SU-DHL-6 (cell line): Measurements from ENCODE around the gene SORL1.

Experiments used
- H2AFZ ChIP-seq: fragments of 200-600 bp; sonication (generic); 2 replicates; pipeline ENCODE4 v1.6.1; 2014; ENCODE audit warnings: low read depth, mild to moderate bottlenecking, moderate library complexity, mixed read lengths, antibody characterized with exemption, low read length; ENCODE audit not compliant: severe bottlenecking
- H3F3A ChIP-seq: fragments of 200-600 bp; shearing (Covaris generic); 2 replicates; pipeline ENCODE4 v1.6.0; 2016; ENCODE audit warnings: antibody characterized with exemption, mild to moderate bottlenecking; ENCODE audit not compliant: insufficient read depth
- H3K27ac ChIP-seq: fragments of 200-600 bp; sonication (generic); 2 replicates; pipeline ENCODE4 v1.5.1; 2016; ENCODE audit warnings: low read depth, mild to moderate bottlenecking, low read length, moderate library complexity, mixed read lengths
- H3K27me3 ChIP-seq: fragments of 200-600 bp; sonication (generic), shearing (Covaris generic); 2 replicates; pipeline ENCODE4 v1.6.0; 2014; ENCODE audit warnings: mild to moderate bottlenecking, low read length
- H3K36me3 ChIP-seq: fragments of 200-600 bp; sonication (generic); 2 replicates; pipeline ENCODE4 v1.6.1; 2014; ENCODE audit warnings: mild to moderate bottlenecking, low read length, mixed read lengths
- H3K4me2 ChIP-seq: fragments of 300-600, 200-600 bp; shearing (Covaris generic), sonication (generic); 2 replicates; pipeline ENCODE4 v1.6.0; 2014; ENCODE audit warnings: low read length, low read depth, mild to moderate bottlenecking; ENCODE audit not compliant: poor library complexity, severe bottlenecking
- H3K4me3 ChIP-seq: fragments of 200-600 bp; sonication (generic); 2 replicates; pipeline ENCODE4 v1.5.1; 2014; ENCODE audit warnings: antibody characterized with exemption, low read length, mild to moderate bottlenecking, mixed read lengths; ENCODE audit not compliant: insufficient read depth, poor library complexity, severe bottlenecking
- H3K79me2 ChIP-seq: fragments of 200-600 bp; sonication (generic); 2 replicates; pipeline ENCODE4 v1.6.1; 2014; ENCODE audit warnings: mild to moderate bottlenecking, low read length, moderate library complexity; ENCODE audit not compliant: insufficient read depth
- H3K9ac ChIP-seq: fragments of 200-600 bp; sonication (generic); 2 replicates; pipeline ENCODE4 v1.7.0; 2014; ENCODE audit warnings: mild to moderate bottlenecking, low read length
- H3K9me2 ChIP-seq: fragments of 200-600 bp; sonication (generic); replicated peaks from 2 replicates; pipeline ENCODE4 v1.6.1; 2014; ENCODE audit warnings: low read length; ENCODE audit not compliant: insufficient read depth
- H3K9me3 ChIP-seq: fragments of 200-600 bp; sonication (generic); 2 replicates; pipeline ENCODE4 v1.6.1; 2014; ENCODE audit warnings: low read length, mixed read lengths; ENCODE audit not compliant: insufficient read depth
- H4K20me1 ChIP-seq: fragments of 200-600 bp; sonication (generic); 2 replicates; pipeline ENCODE4 v1.6.1; 2014; ENCODE audit warnings: low read depth, mild to moderate bottlenecking, antibody characterized with exemption, low read length, moderate library complexity, mixed read lengths
- EZH2phosphoT487 ChIP-seq: fragments of 200-600 bp; sonication (generic), shearing (Covaris generic); conservative IDR thresholded peaks from 2 replicates; pipeline ENCODE4 v1.6.1; 2018; ENCODE audit warnings: mild to moderate bottlenecking, antibody characterized with exemption, low read length, moderate library complexity, mixed read lengths
- TF ChIP-seq, protein P1 (sequence below): fragments of 200-600 bp; sonication (generic); IDR thresholded peaks from one replicate; pipeline ENCODE4 v1.5.1; 2017; ENCODE audit warnings: antibody characterized with exemption, mild to moderate bottlenecking, low read length, moderate library complexity; ENCODE audit not compliant: insufficient read depth, poor library complexity, severe bottlenecking

Gene SORL1

GRCh38 chr11:121608545-121609098 lies 156.5 kb downstream of the SORL1 start:
- no peaks in the 10 kb centered on the region for H3K27me3 ChIP-seq
- peaks cover 6% of the 10 kb centered on the region for H3K79me2 ChIP-seq
- H3K36me3 ChIP-seq = peaks cover 93% of the 10 kb centered on the region

DNA sequence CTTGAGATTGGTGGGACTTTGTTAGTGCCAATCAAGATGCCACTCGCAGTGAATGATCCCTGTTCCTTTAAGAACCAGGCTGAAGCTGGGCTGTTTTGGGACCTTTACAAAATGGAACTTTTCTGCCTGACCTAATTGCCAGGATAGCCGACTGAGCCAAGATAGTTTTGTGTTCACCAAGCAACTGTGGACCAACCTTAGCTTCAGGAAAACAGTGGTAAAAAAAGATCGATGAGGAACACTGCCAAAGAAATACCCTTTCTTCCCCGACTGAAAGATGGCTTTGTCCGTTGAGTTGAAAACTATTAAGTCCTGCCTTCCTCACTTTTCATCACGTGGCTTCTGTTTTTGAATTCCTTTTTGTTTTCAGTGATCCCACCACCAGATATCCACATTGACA lies 158.6 kb downstream of the SORL1 start:
- no peak for TF ChIP-seq EZH2phosphoT487
- TF ChIP-seq, protein P1, sequence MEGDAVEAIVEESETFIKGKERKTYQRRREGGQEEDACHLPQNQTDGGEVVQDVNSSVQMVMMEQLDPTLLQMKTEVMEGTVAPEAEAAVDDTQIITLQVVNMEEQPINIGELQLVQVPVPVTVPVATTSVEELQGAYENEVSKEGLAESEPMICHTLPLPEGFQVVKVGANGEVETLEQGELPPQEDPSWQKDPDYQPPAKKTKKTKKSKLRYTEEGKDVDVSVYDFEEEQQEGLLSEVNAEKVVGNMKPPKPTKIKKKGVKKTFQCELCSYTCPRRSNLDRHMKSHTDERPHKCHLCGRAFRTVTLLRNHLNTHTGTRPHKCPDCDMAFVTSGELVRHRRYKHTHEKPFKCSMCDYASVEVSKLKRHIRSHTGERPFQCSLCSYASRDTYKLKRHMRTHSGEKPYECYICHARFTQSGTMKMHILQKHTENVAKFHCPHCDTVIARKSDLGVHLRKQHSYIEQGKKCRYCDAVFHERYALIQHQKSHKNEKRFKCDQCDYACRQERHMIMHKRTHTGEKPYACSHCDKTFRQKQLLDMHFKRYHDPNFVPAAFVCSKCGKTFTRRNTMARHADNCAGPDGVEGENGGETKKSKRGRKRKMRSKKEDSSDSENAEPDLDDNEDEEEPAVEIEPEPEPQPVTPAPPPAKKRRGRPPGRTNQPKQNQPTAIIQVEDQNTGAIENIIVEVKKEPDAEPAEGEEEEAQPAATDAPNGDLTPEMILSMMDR = no peak
- peaks cover 93% of the 10 kb centered on the region for H3K36me3 ChIP-seq
- H3F3A ChIP-seq = no peaks in the 10 kb centered on the region; the same call in 1 of the 2 replicates
- 0 out of 2 replicates have a peak, but pooled peaks cover 5% of the 10 kb centered on the region for H4K20me1 ChIP-seq
- no peaks in the 10 kb centered on the region for H3K9me3 ChIP-seq
- no peaks in the 10 kb centered on the region for H3K27me3 ChIP-seq
- H3K9me2 ChIP-seq = no peaks in the 10 kb centered on the region
- H3K9ac ChIP-seq = no peak overlapping the region
- no peak overlapping the region for H3K4me2 ChIP-seq
- no peaks in the 10 kb centered on the region for H3K79me2 ChIP-seq
- H2AFZ ChIP-seq = no peak overlapping the region
- no peak overlapping the region for H3K4me3 ChIP-seq
- no peak overlapping the region for H3K27ac ChIP-seq

More at GRCh38 chr11:121608545-121609098, 156.5 kb downstream of the SORL1 start:
- no peak overlapping the region for H3K27ac ChIP-seq
- no peak overlapping the region for H3K4me3 ChIP-seq
- TF ChIP-seq EZH2phosphoT487 = no peak
- TF ChIP-seq, protein P1 = no peak
- no peak overlapping the region for H3K9ac ChIP-seq
- no peaks in the 10 kb centered on the region for H3K9me2 ChIP-seq
- H3K9me3 ChIP-seq = no peaks in the 10 kb centered on the region
- H3F3A ChIP-seq = no peaks in the 10 kb centered on the region; the same call in 1 of the 2 replicates
- H3K4me2 ChIP-seq = no peak overlapping the region
- H4K20me1 ChIP-seq = no peaks in the 10 kb centered on the region
- H2AFZ ChIP-seq = no peak overlapping the region

- Histone ChIP-seq H3K9ac (no peak overlapping the region), H3K4me2 (no peak overlapping the region), H3F3A (no peaks in the 10 kb centered on the region; the same call in 1 of the 2 replicates), H4K20me1 (0 out of 2 replicates have a peak, but pooled peaks cover 5% of the 10 kb centered on the region), H3K36me3 (peaks cover 91% of the 10 kb centered on the region), H3K27me3 (no peaks in the 10 kb centered on the region), H3K27ac (no peak overlapping the region), H3K9me2 (no peaks in the 10 kb centered on the region), H3K9me3 (no peaks in the 10 kb centered on the region), H3K79me2 (no peaks in the 10 kb centered on the region), H2AFZ (no peak overlapping the region), H3K4me3 (no peak overlapping the region)
- TF ChIP-seq EZH2phosphoT487 = no peak
- TF ChIP-seq, protein P1 = no peak
Observed at GRCh38 chr11:121611242-121611641, 159.1 kb downstream of the SORL1 start.
